ENCODE data around the gene TTC7B. TPM values are rescaled to one million over a fixed set of nuclear protein-coding genes. Genes with fewer than 3 reads are reported as not detected.

The TTC7B gene
- total and polyA plus RNA-seq, 2 experiments from 2014 or later, result 68.1 to 75.8 TPM

DNA sequence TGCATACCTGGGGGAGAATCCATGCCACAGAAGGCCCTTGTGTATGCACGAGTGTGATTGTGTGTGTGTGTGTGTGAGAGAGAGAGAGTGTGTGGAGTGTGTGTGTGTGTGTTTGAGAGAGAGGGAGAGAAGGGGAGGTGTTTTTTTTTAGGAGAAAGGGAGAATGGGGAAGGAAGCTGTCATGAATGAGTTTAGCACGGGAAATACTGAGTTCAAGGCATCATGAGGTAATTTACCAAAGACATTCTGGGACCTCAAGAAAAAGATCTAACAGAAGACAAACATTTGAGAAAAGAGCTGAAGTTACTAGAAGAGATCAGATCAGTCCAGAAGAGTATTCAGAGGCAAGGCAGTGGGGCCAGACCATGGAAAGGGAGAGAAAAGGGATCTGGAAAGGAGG, 157.1 kb downstream of the TTC7B start:
- TF ChIP-seq, protein P1, sequence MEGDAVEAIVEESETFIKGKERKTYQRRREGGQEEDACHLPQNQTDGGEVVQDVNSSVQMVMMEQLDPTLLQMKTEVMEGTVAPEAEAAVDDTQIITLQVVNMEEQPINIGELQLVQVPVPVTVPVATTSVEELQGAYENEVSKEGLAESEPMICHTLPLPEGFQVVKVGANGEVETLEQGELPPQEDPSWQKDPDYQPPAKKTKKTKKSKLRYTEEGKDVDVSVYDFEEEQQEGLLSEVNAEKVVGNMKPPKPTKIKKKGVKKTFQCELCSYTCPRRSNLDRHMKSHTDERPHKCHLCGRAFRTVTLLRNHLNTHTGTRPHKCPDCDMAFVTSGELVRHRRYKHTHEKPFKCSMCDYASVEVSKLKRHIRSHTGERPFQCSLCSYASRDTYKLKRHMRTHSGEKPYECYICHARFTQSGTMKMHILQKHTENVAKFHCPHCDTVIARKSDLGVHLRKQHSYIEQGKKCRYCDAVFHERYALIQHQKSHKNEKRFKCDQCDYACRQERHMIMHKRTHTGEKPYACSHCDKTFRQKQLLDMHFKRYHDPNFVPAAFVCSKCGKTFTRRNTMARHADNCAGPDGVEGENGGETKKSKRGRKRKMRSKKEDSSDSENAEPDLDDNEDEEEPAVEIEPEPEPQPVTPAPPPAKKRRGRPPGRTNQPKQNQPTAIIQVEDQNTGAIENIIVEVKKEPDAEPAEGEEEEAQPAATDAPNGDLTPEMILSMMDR (IDR thresholded peaks at IDR 0.05; ENCODE audit: low read depth, low read length), result no peak
- Histone ChIP-seq H3K36me3 (no peaks in the 10 kb centered on the region), H3K4me1 (ENCODE audit: low read depth) (no peaks in the 10 kb centered on the region), H3K27ac (no peak overlapping the region), H3K4me3 (no peak overlapping the region), H3K9me3 (ENCODE audit: low read depth) (no peaks in the 10 kb centered on the region), H3K27me3 (no peaks in the 10 kb centered on the region)
- no peak for DNase-seq (ENCODE audit: low read depth in 1 of 2, low spot score in 1 of 2)

DNA sequence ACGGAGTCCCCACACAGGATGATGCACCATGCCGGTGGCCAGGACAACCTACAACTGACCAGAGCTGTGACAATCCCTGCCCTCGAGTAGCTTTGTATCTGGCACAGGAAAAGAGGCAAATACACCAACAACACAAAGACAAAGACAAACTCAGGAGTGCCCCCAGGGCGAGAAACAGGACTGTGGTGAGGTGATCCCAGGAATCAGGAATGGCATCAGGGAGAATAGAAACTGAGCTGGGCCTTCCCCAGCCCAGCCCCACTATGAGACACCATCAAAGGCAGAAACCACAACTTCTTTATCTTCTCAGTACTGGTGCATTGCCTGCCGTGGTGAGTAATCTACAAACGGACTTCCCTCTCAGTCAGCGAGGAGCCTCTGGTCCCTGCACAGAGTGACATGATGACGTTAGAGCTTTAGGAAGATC, 157.7 kb downstream of the TTC7B start:
- DNase-seq (ENCODE audit: low read depth in 1 of 2, low spot score in 1 of 2), result peak in 1 of 2 donors; percentile 60
- H3K27me3 ChIP-seq, result no peaks in the 10 kb centered on the region
- H3K27ac ChIP-seq, result no peak overlapping the region
- no peaks in the 10 kb centered on the region for H3K4me1 ChIP-seq (ENCODE audit: low read depth)
- H3K9me3 ChIP-seq (ENCODE audit: low read depth), result no peaks in the 10 kb centered on the region
- no peak overlapping the region for H3K4me3 ChIP-seq
- H3K36me3 ChIP-seq, result no peaks in the 10 kb centered on the region
- TF ChIP-seq, protein P1 (IDR thresholded peaks at IDR 0.05; ENCODE audit: low read depth, low read length), result no peak

DNA sequence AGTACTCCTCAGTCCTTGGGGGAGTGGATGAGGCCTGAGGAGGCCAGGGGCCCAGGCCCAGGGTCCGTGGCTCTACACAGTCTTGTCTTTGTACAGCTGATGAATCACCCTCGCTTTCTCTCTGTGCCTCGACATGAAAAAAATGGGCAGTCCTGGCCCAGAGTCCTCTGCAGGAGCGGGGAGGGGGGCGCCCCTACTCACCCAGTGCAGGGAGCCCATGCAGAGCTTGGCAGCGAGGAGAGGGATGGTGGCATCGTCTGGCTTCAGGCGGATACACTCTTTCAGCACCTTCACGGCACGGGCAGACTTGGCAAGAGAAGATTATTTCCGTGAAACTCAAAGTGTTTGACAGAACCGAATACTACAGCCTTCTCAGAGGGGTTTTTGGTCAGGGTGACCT, 159.3 kb downstream of the TTC7B start:
- H3K9me3 ChIP-seq (ENCODE audit: low read depth), result no peaks in the 10 kb centered on the region
- TF ChIP-seq, protein P1 (IDR thresholded peaks at IDR 0.05; ENCODE audit: low read depth, low read length), result no peak
- H3K27me3 ChIP-seq, result no peaks in the 10 kb centered on the region
- H3K4me1 ChIP-seq (ENCODE audit: low read depth), result no peaks in the 10 kb centered on the region
- DNase-seq (ENCODE audit: low read depth in 1 of 2, low spot score in 1 of 2), result no peak
- no peak overlapping the region for H3K4me3 ChIP-seq
- H3K36me3 ChIP-seq, result no peaks in the 10 kb centered on the region
- H3K27ac ChIP-seq, result no peak overlapping the region

DNA sequence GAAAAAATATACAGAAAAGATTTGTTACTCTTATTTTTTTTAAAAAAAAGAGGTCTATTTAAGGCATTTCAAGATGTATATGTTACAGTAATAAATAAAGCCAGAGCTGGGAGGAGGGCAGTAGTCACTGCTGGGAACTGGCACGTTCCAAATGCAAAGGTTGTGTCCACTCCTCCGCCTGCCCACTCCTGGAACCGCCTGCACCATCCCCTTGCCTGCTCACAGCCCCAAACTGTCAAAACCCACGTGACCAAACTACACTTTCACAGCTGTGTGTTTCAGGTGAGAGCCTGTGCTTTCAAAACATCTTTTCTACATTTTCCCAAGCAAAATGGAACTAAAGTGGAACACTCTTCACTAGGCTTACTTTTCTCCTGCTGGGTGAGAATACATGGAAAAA, 160.4 kb downstream of the TTC7B start:
- Histone ChIP-seq H3K27ac (no peak overlapping the region), H3K4me3 (no peak overlapping the region), H3K27me3 (no peaks in the 10 kb centered on the region), H3K9me3 (ENCODE audit: low read depth) (no peaks in the 10 kb centered on the region), H3K4me1 (ENCODE audit: low read depth) (no peaks in the 10 kb centered on the region), H3K36me3 (no peaks in the 10 kb centered on the region)
- DNase-seq (ENCODE audit: low read depth in 1 of 2, low spot score in 1 of 2), result no peak
- TF ChIP-seq, protein P1 (IDR thresholded peaks at IDR 0.05; ENCODE audit: low read depth, low read length), result no peak

DNA sequence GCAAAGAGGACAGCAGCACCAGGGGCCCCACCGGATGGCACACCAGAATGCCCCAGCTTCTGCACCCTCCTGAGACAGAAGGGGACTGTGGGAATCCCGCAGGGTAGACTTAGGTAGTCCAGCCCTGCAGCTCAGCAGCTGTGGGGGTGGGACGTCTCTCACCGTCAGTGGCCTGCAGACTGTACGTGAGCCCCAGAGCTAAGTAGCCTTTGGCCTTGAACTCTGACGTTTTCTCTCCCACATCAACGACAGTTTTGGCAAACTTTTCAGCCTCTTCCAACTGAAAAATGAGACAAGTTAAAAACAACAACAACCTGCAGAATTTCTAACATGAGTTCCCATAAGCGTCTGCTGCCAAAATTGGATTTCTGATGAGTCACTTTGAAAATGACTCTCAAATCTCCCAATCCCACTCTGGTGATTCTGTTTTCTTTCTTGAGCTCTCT, 161.4 kb downstream of the TTC7B start:
- peak in 1 of 2 donors; percentile 42 for DNase-seq (ENCODE audit: low read depth in 1 of 2, low spot score in 1 of 2)
- no peak overlapping the region for H3K4me3 ChIP-seq
- no peaks in the 10 kb centered on the region for H3K27me3 ChIP-seq
- H3K36me3 ChIP-seq, result no peaks in the 10 kb centered on the region
- no peaks in the 10 kb centered on the region for H3K9me3 ChIP-seq (ENCODE audit: low read depth)
- H3K4me1 ChIP-seq (ENCODE audit: low read depth), result no peaks in the 10 kb centered on the region
- TF ChIP-seq, protein P1 (IDR thresholded peaks at IDR 0.05; ENCODE audit: low read depth, low read length), result no peak
- no peak overlapping the region for H3K27ac ChIP-seq

DNA sequence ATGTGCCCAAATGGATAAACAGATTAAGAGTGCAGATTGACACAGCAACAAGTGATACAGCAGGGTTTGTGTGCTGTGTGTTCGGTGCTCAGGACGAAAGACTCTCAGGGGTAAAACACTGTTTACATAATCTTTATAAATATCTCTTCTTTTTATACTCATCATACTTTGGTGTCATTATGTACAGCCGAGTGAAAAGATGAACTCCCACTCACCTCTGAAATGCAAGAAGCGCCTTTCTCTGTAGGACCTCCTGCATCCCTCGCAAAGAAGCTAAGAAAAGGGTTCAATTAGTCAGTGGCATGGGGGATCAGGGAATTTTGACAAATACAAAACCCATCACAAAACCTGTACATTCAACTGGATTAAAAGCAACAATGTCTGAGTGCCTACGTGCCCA, 163.6 kb downstream of the TTC7B start:
- TF ChIP-seq, protein P1 (IDR thresholded peaks at IDR 0.05; ENCODE audit: low read depth, low read length), result no peak
- H3K36me3 ChIP-seq, result no peaks in the 10 kb centered on the region
- no peak for DNase-seq (ENCODE audit: low read depth in 1 of 2, low spot score in 1 of 2)
- no peaks in the 10 kb centered on the region for H3K27me3 ChIP-seq
- no peaks in the 10 kb centered on the region for H3K4me1 ChIP-seq (ENCODE audit: low read depth)
- H3K4me3 ChIP-seq, result no peak overlapping the region
- H3K27ac ChIP-seq, result no peak overlapping the region
- H3K9me3 ChIP-seq (ENCODE audit: low read depth), result no peaks in the 10 kb centered on the region

All from cardiac muscle cell (in vitro differentiated cells and primary cell).